ENCODE data around the gene ADAM8.

- TF ChIP-seq CTCF (IDR thresholded peaks at IDR 0.05): no peak
- TF ChIP-seq EP300 (IDR thresholded peaks at IDR 0.05): no peak
These were observed 61.9 kb downstream of the ADAM8 start for GRCh38 chr10:133214468-133215410.
